Esophagus squamous epithelium (tissue), 4 donors: ENCODE results near the gene EPHA6.

ENCODE experiments used
- CTCF ChIP-seq, 6 experiments: fragments of 450-650 bp in 4 of 6; fragments of 200-600 bp in 2 of 6; sonication (generic) in 2 of 6; IDR thresholded peaks; one replicate each; pipeline ENCODE4 v1.5.1; 2016 to 2019; ENCODE audit warnings: antibody characterized with exemption in 6 of 6, mild to moderate bottlenecking in 4 of 6, moderate library complexity in 4 of 6
- POLR2A ChIP-seq, 4 donors: fragments of 450-650 bp; IDR thresholded peaks; one replicate each; pipeline ENCODE4 v1.6.1; 2017; ENCODE audit warnings: antibody characterized with exemption in 4 of 4, mild to moderate bottlenecking in 4 of 4, moderate library complexity in 3 of 4

GRCh38 chr3:97550408-97550807, 736.0 kb downstream of the EPHA6 start:
- TF ChIP-seq POLR2A (IDR thresholded peaks at IDR 0.05) (no peak), CTCF (IDR thresholded peaks at IDR 0.05) (no peak)
